Measurements from ENCODE around the gene RNASE4.

The RNASE4 gene

GRCh38 chr14:20707622-20708021 lies 23.3 kb downstream of the RNASE4 start:
- Histone ChIP-seq H3K4me2 (ENCODE audit: low read length, poor library complexity, severe bottlenecking) (no peak overlapping the region), H3K4me3 (ENCODE audit: insufficient read depth in 1 of 2, low read depth in 1 of 2, low read length in 2 of 2) (no peak overlapping the region), H2AFZ (ENCODE audit: low read depth, low read length) (no peak overlapping the region), H3K4ac (ENCODE audit: low read depth in 1 of 2, low read length in 2 of 2) (no peak overlapping the region), H2BK15ac (ENCODE audit: low read depth, poor library complexity, severe bottlenecking) (no peak overlapping the region), H3K18ac (ENCODE audit: low read depth in 1 of 2, low read length in 2 of 2) (no peak overlapping the region), H2BK12ac (ENCODE audit: low read length in 2 of 2) (no peak overlapping the region), H3K23ac (ENCODE audit: low read length in 2 of 2) (no peak overlapping the region), H2BK120ac (ENCODE audit: low read depth, low read length) (no peak overlapping the region), H3K36me3 (ENCODE audit: control insufficient read depth in 1 of 2, insufficient read depth in 2 of 2, low read depth in 1 of 2, low read length in 2 of 2) (no peaks in the 10 kb centered on the region), H2BK5ac (ENCODE audit: low read depth, low read length, poor library complexity, severe bottlenecking) (no peak overlapping the region), H3K79me1 (replicated peaks; ENCODE audit: low read length, poor library complexity, severe bottlenecking) (no peaks in the 10 kb centered on the region), H4K91ac (ENCODE audit: low read length) (no peak overlapping the region), H4K8ac (ENCODE audit: low read length) (no peak overlapping the region), H2AK5ac (ENCODE audit: low read length, severe bottlenecking) (no peak overlapping the region), H3K14ac (ENCODE audit: low read length in 2 of 2) (no peak overlapping the region), H3K4me1 (ENCODE audit: control insufficient read depth, insufficient read depth, low read depth, low read length) (no peaks in the 10 kb centered on the region), H3K9me3 (ENCODE audit: control insufficient read depth, low read length) (no peaks in the 10 kb centered on the region), H3K9ac (ENCODE audit: low read length) (no peak overlapping the region), H3K27ac (ENCODE audit: low read length, poor library complexity, severe bottlenecking) (no peak overlapping the region), H3K27me3 (ENCODE audit: control insufficient read depth in 1 of 2, insufficient read depth in 1 of 2, low read length in 2 of 2) (peaks cover 10 to 37% of the 10 kb centered on the region in 2 experiments)
- no peak for DNase-seq
- 83% methylated on average over 2 of the region's 2 CpGs for WGBS

GRCh38 chr14:20711261-20711660 lies 26.9 kb downstream of the RNASE4 start:
- Histone ChIP-seq H2AK5ac (ENCODE audit: low read length, severe bottlenecking) (no peak overlapping the region), H3K27me3 (ENCODE audit: control insufficient read depth in 1 of 2, insufficient read depth in 1 of 2, low read length in 2 of 2) (peaks cover 10 to 55% of the 10 kb centered on the region in 2 experiments), H3K9ac (ENCODE audit: low read length) (no peak overlapping the region), H3K4me2 (ENCODE audit: low read length, poor library complexity, severe bottlenecking) (no peak overlapping the region), H2BK12ac (ENCODE audit: low read length in 2 of 2) (no peak overlapping the region), H3K79me1 (replicated peaks; ENCODE audit: low read length, poor library complexity, severe bottlenecking) (no peaks in the 10 kb centered on the region), H3K4me3 (ENCODE audit: insufficient read depth in 1 of 2, low read depth in 1 of 2, low read length in 2 of 2) (no peak overlapping the region), H3K4me1 (ENCODE audit: control insufficient read depth, insufficient read depth, low read depth, low read length) (no peaks in the 10 kb centered on the region), H2AFZ (ENCODE audit: low read depth, low read length) (no peak overlapping the region), H3K18ac (ENCODE audit: low read depth in 1 of 2, low read length in 2 of 2) (no peak overlapping the region), H2BK15ac (ENCODE audit: low read depth, poor library complexity, severe bottlenecking) (no peak overlapping the region), H4K91ac (ENCODE audit: low read length) (no peak overlapping the region), H2BK5ac (ENCODE audit: low read depth, low read length, poor library complexity, severe bottlenecking) (no peak overlapping the region), H3K23ac (ENCODE audit: low read length in 2 of 2) (no peak overlapping the region), H4K8ac (ENCODE audit: low read length) (no peak overlapping the region), H3K14ac (ENCODE audit: low read length in 2 of 2) (no peak overlapping the region), H3K4ac (ENCODE audit: low read depth in 1 of 2, low read length in 2 of 2) (no peak overlapping the region), H3K9me3 (ENCODE audit: control insufficient read depth, low read length) (no peaks in the 10 kb centered on the region), H3K27ac (ENCODE audit: low read length, poor library complexity, severe bottlenecking) (no peak overlapping the region), H2BK120ac (ENCODE audit: low read depth, low read length) (no peak overlapping the region), H3K36me3 (ENCODE audit: control insufficient read depth in 1 of 2, insufficient read depth in 2 of 2, low read depth in 1 of 2, low read length in 2 of 2) (no peaks in the 10 kb centered on the region)
- DNase-seq = no peak
- 64% methylated on average over 4 of the region's 4 CpGs for WGBS

GRCh38 chr14:20711685-20712084 lies 27.3 kb downstream of the RNASE4 start:
- Histone ChIP-seq H2BK5ac (ENCODE audit: low read depth, low read length, poor library complexity, severe bottlenecking) (no peak overlapping the region), H4K91ac (ENCODE audit: low read length) (no peak overlapping the region), H3K23ac (ENCODE audit: low read length in 2 of 2) (no peak overlapping the region), H2AFZ (ENCODE audit: low read depth, low read length) (no peak overlapping the region), H3K27me3 (ENCODE audit: control insufficient read depth in 1 of 2, insufficient read depth in 1 of 2, low read length in 2 of 2) (peaks cover 10 to 59% of the 10 kb centered on the region in 2 experiments), H3K4me3 (ENCODE audit: insufficient read depth in 1 of 2, low read depth in 1 of 2, low read length in 2 of 2) (no peak overlapping the region), H2BK120ac (ENCODE audit: low read depth, low read length) (no peak overlapping the region), H3K18ac (ENCODE audit: low read depth in 1 of 2, low read length in 2 of 2) (no peak overlapping the region), H3K79me1 (replicated peaks; ENCODE audit: low read length, poor library complexity, severe bottlenecking) (no peaks in the 10 kb centered on the region), H3K4ac (ENCODE audit: low read depth in 1 of 2, low read length in 2 of 2) (no peak overlapping the region), H3K27ac (ENCODE audit: low read length, poor library complexity, severe bottlenecking) (no peak overlapping the region), H3K9ac (ENCODE audit: low read length) (no peak overlapping the region), H2AK5ac (ENCODE audit: low read length, severe bottlenecking) (no peak overlapping the region), H3K4me2 (ENCODE audit: low read length, poor library complexity, severe bottlenecking) (no peak overlapping the region), H2BK12ac (ENCODE audit: low read length in 2 of 2) (no peak overlapping the region), H3K9me3 (ENCODE audit: control insufficient read depth, low read length) (no peaks in the 10 kb centered on the region), H3K36me3 (ENCODE audit: control insufficient read depth in 1 of 2, insufficient read depth in 2 of 2, low read depth in 1 of 2, low read length in 2 of 2) (no peaks in the 10 kb centered on the region), H3K4me1 (ENCODE audit: control insufficient read depth, insufficient read depth, low read depth, low read length) (no peaks in the 10 kb centered on the region), H3K14ac (ENCODE audit: low read length in 2 of 2) (no peak overlapping the region), H2BK15ac (ENCODE audit: low read depth, poor library complexity, severe bottlenecking) (no peak overlapping the region), H4K8ac (ENCODE audit: low read length) (no peak overlapping the region)
- WGBS = 14% methylated on average over 3 of the region's 4 CpGs
- no peak for DNase-seq

- no peak overlapping the region for H4K91ac ChIP-seq (ENCODE audit: low read length)
- no peaks in the 10 kb centered on the region for H3K4me1 ChIP-seq (ENCODE audit: control insufficient read depth, insufficient read depth, low read depth, low read length)
- no peak overlapping the region for H2AFZ ChIP-seq (ENCODE audit: low read depth, low read length)
- no peak overlapping the region for H3K18ac ChIP-seq (ENCODE audit: low read depth in 1 of 2, low read length in 2 of 2)
- no peaks in the 10 kb centered on the region for H3K9me3 ChIP-seq (ENCODE audit: control insufficient read depth, low read length)
- no peak overlapping the region for H2BK120ac ChIP-seq (ENCODE audit: low read depth, low read length)
- no peak overlapping the region for H4K8ac ChIP-seq (ENCODE audit: low read length)
- H3K14ac ChIP-seq (ENCODE audit: low read length in 2 of 2) = no peak overlapping the region
- H2BK15ac ChIP-seq (ENCODE audit: low read depth, poor library complexity, severe bottlenecking) = no peak overlapping the region
- no peak for DNase-seq
- no peak overlapping the region for H2BK5ac ChIP-seq (ENCODE audit: low read depth, low read length, poor library complexity, severe bottlenecking)
- 41% methylated on average over 2 of the region's 2 CpGs for WGBS
- H3K9ac ChIP-seq (ENCODE audit: low read length) = no peak overlapping the region
- H2BK12ac ChIP-seq (ENCODE audit: low read length in 2 of 2) = no peak overlapping the region
- no peaks in the 10 kb centered on the region for H3K36me3 ChIP-seq (ENCODE audit: control insufficient read depth in 1 of 2, insufficient read depth in 2 of 2, low read depth in 1 of 2, low read length in 2 of 2)
- H3K4me2 ChIP-seq (ENCODE audit: low read length, poor library complexity, severe bottlenecking) = no peak overlapping the region
- H3K4me3 ChIP-seq (ENCODE audit: insufficient read depth in 1 of 2, low read depth in 1 of 2, low read length in 2 of 2) = no peak overlapping the region
- H3K27me3 ChIP-seq (ENCODE audit: control insufficient read depth in 1 of 2, insufficient read depth in 1 of 2, low read length in 2 of 2) = peaks cover 10 to 60% of the 10 kb centered on the region in 2 experiments
- H2AK5ac ChIP-seq (ENCODE audit: low read length, severe bottlenecking) = no peak overlapping the region
- no peak overlapping the region for H3K27ac ChIP-seq (ENCODE audit: low read length, poor library complexity, severe bottlenecking)
- no peaks in the 10 kb centered on the region for H3K79me1 ChIP-seq (replicated peaks; ENCODE audit: low read length, poor library complexity, severe bottlenecking)
- no peak overlapping the region for H3K4ac ChIP-seq (ENCODE audit: low read depth in 1 of 2, low read length in 2 of 2)
- H3K23ac ChIP-seq (ENCODE audit: low read length in 2 of 2) = no peak overlapping the region
Observed at GRCh38 chr14:20712904-20713303, 28.5 kb downstream of the RNASE4 start.
